Choroid plexus epithelial cell (primary cell): ENCODE data around the gene SLC6A14.

ENCODE experiments used
- DNase-seq: peaks from one replicate; pipeline ENCODE4 v3.0.0-alpha.2; 2010; ENCODE audit warnings: low read depth
- H3K4me3 ChIP-seq: 2 replicates; pipeline ENCODE4 v1.5.1; 2011; ENCODE audit warnings: low read depth, mild to moderate bottlenecking, control low read depth, low read length, moderate library complexity
- TF ChIP-seq, protein P1 (sequence below): conservative IDR thresholded peaks from 2 replicates; pipeline ENCODE4 v1.5.1; 2011; ENCODE audit warnings: low read depth, mild to moderate bottlenecking, control low read depth, inconsistent platforms, low read length, moderate library complexity

The SLC6A14 gene, protein sequence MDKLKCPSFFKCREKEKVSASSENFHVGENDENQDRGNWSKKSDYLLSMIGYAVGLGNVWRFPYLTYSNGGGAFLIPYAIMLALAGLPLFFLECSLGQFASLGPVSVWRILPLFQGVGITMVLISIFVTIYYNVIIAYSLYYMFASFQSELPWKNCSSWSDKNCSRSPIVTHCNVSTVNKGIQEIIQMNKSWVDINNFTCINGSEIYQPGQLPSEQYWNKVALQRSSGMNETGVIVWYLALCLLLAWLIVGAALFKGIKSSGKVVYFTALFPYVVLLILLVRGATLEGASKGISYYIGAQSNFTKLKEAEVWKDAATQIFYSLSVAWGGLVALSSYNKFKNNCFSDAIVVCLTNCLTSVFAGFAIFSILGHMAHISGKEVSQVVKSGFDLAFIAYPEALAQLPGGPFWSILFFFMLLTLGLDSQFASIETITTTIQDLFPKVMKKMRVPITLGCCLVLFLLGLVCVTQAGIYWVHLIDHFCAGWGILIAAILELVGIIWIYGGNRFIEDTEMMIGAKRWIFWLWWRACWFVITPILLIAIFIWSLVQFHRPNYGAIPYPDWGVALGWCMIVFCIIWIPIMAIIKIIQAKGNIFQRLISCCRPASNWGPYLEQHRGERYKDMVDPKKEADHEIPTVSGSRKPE

DNA sequence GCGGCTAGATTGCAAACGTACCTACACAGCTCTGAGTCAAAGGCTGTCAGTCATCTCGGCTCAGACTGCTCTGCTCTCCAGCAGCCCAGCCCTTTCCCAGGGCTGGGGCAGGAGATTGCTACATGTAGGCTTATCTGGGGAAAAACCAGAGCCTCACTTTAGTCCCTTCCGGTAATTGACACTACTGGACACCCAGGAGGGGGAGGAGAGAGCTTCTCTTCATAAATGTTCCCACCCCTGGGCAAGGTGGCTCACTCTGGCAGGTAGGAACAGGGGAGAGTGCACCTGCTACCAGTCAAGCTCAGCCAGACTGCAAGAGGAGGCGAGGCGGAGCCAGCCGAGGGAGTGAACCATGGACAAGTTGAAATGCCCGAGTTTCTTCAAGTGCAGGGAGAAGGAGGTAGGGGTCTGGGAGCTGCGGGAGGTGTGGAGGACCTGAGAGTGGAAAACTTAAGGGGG, at the start of gene SLC6A14:
Gene SLC6A14 (plus strand): TSS at position 249 of the 459 bp plus-strand sequence. CDS start 104 bp downstream, at position 353.
- no peak within 1 kb of the TSS for H3K4me3 ChIP-seq
- TF ChIP-seq, protein P1, sequence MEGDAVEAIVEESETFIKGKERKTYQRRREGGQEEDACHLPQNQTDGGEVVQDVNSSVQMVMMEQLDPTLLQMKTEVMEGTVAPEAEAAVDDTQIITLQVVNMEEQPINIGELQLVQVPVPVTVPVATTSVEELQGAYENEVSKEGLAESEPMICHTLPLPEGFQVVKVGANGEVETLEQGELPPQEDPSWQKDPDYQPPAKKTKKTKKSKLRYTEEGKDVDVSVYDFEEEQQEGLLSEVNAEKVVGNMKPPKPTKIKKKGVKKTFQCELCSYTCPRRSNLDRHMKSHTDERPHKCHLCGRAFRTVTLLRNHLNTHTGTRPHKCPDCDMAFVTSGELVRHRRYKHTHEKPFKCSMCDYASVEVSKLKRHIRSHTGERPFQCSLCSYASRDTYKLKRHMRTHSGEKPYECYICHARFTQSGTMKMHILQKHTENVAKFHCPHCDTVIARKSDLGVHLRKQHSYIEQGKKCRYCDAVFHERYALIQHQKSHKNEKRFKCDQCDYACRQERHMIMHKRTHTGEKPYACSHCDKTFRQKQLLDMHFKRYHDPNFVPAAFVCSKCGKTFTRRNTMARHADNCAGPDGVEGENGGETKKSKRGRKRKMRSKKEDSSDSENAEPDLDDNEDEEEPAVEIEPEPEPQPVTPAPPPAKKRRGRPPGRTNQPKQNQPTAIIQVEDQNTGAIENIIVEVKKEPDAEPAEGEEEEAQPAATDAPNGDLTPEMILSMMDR, result no peak
- no peak for DNase-seq

- TF ChIP-seq, protein P1, result no peak
- no peak for DNase-seq
- no peak overlapping the region for H3K4me3 ChIP-seq
Observed at GRCh38 chrX:116395752-116396151, 40.7 kb upstream of the SLC6A14 start.

DNA sequence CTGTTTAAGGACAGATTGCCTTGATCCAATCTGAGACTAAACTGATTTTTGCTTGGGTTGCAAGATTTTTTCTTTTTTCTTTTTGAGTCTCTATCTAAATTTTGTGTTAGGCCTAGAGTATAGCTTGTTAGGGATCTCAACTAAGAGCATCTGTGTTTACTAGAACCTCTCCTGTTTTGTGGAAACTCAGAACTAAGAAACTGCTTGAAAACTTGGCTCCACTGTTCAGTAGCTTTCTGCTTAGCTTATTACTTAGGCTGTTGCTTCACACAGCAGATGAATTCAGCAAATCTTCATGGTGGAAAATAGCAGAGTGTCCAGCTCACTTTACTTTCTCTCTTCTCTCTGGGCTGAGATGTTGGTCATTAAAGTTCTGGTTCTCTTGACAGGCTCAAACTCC, 36.7 kb upstream of the SLC6A14 start:
- no peak for DNase-seq
- TF ChIP-seq, protein P1, result no peak
- no peak overlapping the region for H3K4me3 ChIP-seq

DNA sequence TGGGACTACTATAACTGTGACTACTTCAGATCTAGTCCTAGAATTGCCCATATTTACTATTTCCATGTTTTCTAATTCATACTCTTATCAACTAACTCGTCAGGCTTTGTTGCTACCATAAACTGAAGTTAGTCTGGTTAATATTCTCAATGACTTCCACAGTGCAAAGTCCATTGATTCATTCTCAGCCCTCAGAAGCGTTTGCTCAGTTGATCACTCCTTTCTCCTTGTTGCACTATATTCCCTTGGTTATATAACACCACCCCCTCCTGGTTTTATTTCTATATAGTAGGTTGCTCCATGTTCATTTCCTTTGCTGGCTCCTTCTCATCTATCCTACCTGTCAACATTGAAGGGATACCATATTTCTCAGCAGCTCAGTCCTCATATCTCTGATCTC, 27.2 kb upstream of the SLC6A14 start:
- no peak overlapping the region for H3K4me3 ChIP-seq
- DNase-seq, result no peak
- TF ChIP-seq, protein P1, result no peak

- no peak for DNase-seq
- H3K4me3 ChIP-seq, result no peak overlapping the region
- TF ChIP-seq, protein P1, result no peak
Observed at GRCh38 chrX:116413273-116413672, 23.1 kb upstream of the SLC6A14 start.

- no peak overlapping the region for H3K4me3 ChIP-seq
- TF ChIP-seq, protein P1, result no peak
- no peak for DNase-seq
Observed at GRCh38 chrX:116417214-116417613, 19.2 kb upstream of the SLC6A14 start.
